BJ (cell line): Measurements from ENCODE around the gene NCAN. TPM values are rescaled to one million over a fixed set of nuclear protein-coding genes. Genes with fewer than 3 reads are reported as not detected.

Experiments
- CTCF ChIA-PET: fragments of 350-600 bp; formaldehyde crosslinking; extraction: SDS; loops from one replicate; lab custom pipeline; 2021; ENCODE audit warnings: antibody characterized with exemption, inconsistent platforms; lab: Yijun Ruan, JAX
- POLR2A ChIA-PET: fragments of 300-600 bp; sonication (Branson Sonifier 250); formaldehyde crosslinking; extraction: SDS; loops from one replicate; lab custom pipeline; 2021; ENCODE audit warnings: antibody characterized with exemption; lab: Charles Lee
- DNase-seq: peaks from one replicate; pipeline ENCODE4 v3.0.0-alpha.2; 2011; ENCODE audit warnings: low read depth
- H3K27me3 ChIP-seq: 2 replicates; pipeline ENCODE4 v1.6.0; 2011; ENCODE audit warnings: low read length; ENCODE audit not compliant: control insufficient read depth, insufficient read depth
- H3K36me3 ChIP-seq: 2 replicates; pipeline ENCODE4 v1.5.1; 2011; ENCODE audit warnings: low read length; ENCODE audit not compliant: control insufficient read depth, insufficient read depth
- H3K4me3 ChIP-seq: 2 replicates; pipeline ENCODE4 v1.5.1; 2011; ENCODE audit warnings: low read depth, mild to moderate bottlenecking, control low read depth, low read length
- polyA plus RNA-seq: library from polyadenylated mRNA; depleted of rRNA; stranded (reverse); fragments of >200 nt; gene quantifications from 2 replicates; pipeline ENCODE4 v1.2.3, GENCODE V29; 2011
- TF ChIP-seq, protein P1 (sequence below): IDR thresholded peaks from 2 replicates; pipeline ENCODE4 v1.5.1; 2011; ENCODE audit warnings: low read depth, mild to moderate bottlenecking, control low read depth, inconsistent platforms, low read length, moderate library complexity; ENCODE audit not compliant: insufficient read depth

Gene NCAN
- polyA plus RNA-seq, 1 experiment = not detected

DNA sequence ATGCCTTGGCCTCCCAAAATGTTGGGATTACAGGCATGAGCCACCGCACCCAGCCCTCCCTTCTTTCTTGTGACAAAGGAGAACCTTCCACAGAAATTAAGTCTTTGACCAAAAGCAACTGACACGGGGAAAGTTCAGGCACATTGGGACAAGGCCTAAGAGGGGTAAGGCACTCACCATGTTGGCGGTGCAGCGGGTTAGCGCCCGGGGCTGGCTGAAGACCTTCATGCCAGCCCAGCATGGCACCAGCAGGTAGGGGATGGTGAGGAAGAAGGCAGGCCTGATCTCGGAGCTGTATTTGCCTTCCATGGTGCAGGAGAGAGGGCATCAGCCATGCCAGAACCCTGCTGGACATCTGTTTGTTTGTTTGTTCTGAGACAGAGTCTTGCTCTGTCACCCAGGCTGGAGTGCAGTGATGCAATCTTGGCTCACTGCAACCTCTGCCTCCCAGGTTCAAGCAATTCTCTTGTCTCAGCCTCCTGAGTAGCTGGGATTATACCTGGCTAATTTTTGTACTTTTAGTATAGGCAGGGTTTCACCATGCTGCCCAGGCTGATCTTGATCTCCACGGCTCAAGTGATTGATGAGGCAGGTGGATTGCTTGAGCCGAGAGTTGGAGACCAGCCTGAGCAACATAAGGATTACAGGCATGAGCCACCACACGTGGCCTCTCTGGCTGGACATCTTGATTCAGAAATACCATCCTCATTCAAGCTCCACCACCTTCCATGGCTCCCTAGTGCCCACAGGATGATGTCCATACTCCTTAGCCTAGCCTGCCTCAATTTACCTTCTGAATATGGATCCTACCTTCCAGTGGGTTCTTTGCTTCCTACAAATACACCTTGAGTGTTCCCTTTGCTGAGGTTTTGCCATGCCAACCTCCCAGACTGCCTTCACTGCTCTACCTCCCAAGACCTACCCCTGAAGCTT, 57.0 kb downstream of the NCAN start:
- CTCF ChIA-PET = no interaction called here
- no peak for DNase-seq

GRCh38 chr19:19269952-19270694, 58.4 kb downstream of the NCAN start:
- Histone ChIP-seq H3K27me3 (no peaks in the 10 kb centered on the region), H3K4me3 (no peak overlapping the region), H3K36me3 (0 out of 2 replicates have a peak, but pooled peaks cover 3% of the 10 kb centered on the region)
- CTCF ChIA-PET = interaction anchor here (1.0 kb wide), 1 partner anchor 22 kb away, joined by 5 read pairs; no protein-coding TSS in a partner anchor
- POLR2A ChIA-PET = no interaction called here
- TF ChIP-seq, protein P1, sequence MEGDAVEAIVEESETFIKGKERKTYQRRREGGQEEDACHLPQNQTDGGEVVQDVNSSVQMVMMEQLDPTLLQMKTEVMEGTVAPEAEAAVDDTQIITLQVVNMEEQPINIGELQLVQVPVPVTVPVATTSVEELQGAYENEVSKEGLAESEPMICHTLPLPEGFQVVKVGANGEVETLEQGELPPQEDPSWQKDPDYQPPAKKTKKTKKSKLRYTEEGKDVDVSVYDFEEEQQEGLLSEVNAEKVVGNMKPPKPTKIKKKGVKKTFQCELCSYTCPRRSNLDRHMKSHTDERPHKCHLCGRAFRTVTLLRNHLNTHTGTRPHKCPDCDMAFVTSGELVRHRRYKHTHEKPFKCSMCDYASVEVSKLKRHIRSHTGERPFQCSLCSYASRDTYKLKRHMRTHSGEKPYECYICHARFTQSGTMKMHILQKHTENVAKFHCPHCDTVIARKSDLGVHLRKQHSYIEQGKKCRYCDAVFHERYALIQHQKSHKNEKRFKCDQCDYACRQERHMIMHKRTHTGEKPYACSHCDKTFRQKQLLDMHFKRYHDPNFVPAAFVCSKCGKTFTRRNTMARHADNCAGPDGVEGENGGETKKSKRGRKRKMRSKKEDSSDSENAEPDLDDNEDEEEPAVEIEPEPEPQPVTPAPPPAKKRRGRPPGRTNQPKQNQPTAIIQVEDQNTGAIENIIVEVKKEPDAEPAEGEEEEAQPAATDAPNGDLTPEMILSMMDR = no peak
- DNase-seq = no peak

More for the DNA sequence above, 57.0 kb downstream of the NCAN start:
- no peak overlapping the region for H3K4me3 ChIP-seq
- TF ChIP-seq, protein P1 = no peak
- H3K36me3 ChIP-seq = no peaks in the 10 kb centered on the region
- H3K27me3 ChIP-seq = no peaks in the 10 kb centered on the region
- POLR2A ChIA-PET = no interaction called here

DNA sequence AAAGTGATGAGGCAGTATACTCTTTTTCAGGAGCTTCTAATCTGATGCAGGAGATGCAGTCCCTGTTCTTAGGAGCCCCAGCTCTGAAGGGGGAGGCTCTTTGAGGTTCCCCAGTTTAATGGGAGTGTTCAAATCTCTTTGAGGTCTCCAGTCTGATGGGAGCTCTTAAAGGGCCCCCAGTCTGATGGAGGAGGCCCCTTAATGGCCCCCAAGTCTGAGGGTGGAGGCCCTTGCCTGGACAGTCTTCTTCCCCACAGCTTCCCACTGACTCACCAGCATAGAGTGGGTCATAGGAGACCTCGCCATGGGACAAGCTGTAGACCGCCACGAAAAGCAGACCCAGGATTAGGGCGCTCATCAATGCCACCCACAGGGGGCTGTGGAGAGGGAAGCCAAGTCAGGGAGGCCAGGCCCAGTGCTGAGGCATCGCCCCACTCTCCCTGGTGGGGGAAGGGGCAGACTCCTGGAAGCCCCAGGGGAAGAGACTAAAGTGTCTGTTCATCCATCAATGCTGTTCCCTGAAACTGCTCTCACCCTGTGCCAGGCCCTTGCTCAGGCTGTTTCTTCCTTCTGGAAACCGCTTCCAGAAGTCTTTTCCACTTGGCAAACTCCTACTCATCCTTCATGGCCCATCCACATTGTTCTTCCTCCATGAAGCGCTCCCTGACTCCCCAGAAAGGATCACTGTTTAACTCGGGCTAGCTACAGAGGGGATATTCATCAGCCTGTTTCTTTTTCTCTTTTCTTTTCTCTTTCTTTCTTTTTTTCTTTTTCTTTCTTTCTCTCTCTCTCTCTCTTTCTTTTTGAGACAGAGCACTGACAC, 59.2 kb downstream of the NCAN start:
- ChIA-PET POLR2A (no interaction called here), CTCF (interaction anchor here (1.0 kb wide), 1 partner anchor 23 kb away, joined by 5 read pairs; no protein-coding TSS in a partner anchor)
- DNase-seq = no peak

GRCh38 chr19:19271828-19272599, 60.3 kb downstream of the NCAN start:
- TF ChIP-seq, protein P1 = no peak
- CTCF ChIA-PET = no interaction called here
- no peaks in the 10 kb centered on the region for H3K27me3 ChIP-seq
- no peak for DNase-seq
- peaks cover 4% of the 10 kb centered on the region; the same call in 1 of the 2 replicates for H3K36me3 ChIP-seq
- no peak overlapping the region; the same call in 1 of the 2 replicates for H3K4me3 ChIP-seq
- POLR2A ChIA-PET = no interaction called here

More for the DNA sequence above, 59.2 kb downstream of the NCAN start:
- Histone ChIP-seq H3K27me3 (no peaks in the 10 kb centered on the region), H3K4me3 (no peak overlapping the region), H3K36me3 (0 out of 2 replicates have a peak, but pooled peaks cover 4% of the 10 kb centered on the region)
- TF ChIP-seq, protein P1 = no peak
